Activated naive CD8-positive, alpha-beta T cell treated with anti-CD3 and anti-CD28 coated beads, Interleukin-2, amount 50 U/mL, for 24 hours (primary cell): ENCODE data around the gene IGF2BP1.

Experiments
- ATAC-seq: fragments of 150-1000 bp; cut with Tn5 transposase; one replicate; pipeline ENCODE4 v1.10.0; 2021
- DNase-seq: peaks from one replicate; pipeline ENCODE4 v3.0.0; 2021
- H3K27ac Mint-ChIP-seq: one replicate; pipeline ENCODE4 v1.8.0; 2021; ENCODE audit warnings: mild to moderate bottlenecking, mixed read lengths
- H3K27me3 Mint-ChIP-seq: one replicate; pipeline ENCODE4 v1.8.0; 2021; ENCODE audit warnings: mixed read lengths
- H3K36me3 Mint-ChIP-seq: one replicate; pipeline ENCODE4 v1.8.0; 2021; ENCODE audit warnings: low read depth, mixed read lengths
- H3K4me1 Mint-ChIP-seq: one replicate; pipeline ENCODE4 v1.8.0; 2021; ENCODE audit warnings: mixed read lengths
- H3K4me3 Mint-ChIP-seq: one replicate; pipeline ENCODE4 v1.8.0; 2021; ENCODE audit warnings: mild to moderate bottlenecking, moderate library complexity, mixed read lengths
- H3K9me3 Mint-ChIP-seq: one replicate; pipeline ENCODE4 v1.8.0; 2021; ENCODE audit warnings: mixed read lengths

The IGF2BP1 gene

DNA sequence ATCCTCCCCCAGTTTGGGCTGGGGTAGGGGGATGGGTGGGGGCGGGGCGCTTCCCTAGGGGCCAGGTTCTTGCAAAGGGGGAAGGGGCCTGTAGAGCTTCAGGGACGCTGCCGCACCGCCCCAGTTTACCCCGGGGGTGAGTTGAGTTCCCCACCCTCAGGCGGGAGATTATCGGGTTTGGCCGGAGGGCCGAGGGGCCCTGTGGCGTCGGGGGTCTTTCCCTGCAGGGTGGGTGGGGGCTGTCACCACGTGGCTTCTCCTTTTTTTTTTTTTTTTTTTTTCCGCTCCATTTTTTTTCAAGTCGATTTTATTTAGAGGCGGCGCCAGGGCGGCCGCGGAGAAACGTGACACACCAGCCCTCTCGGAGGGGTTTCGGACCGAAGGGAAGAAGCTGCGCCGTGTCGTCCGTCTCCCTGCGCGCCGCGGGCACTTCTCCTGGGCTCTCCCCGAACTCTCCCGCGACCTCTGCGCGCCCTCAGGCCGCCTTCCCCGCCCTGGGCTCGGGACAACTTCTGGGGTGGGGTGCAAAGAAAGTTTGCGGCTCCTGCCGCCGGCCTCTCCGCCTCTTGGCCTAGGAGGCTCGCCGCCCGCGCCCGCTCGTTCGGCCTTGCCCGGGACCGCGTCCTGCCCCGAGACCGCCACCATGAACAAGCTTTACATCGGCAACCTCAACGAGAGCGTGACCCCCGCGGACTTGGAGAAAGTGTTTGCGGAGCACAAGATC, at the start of gene IGF2BP1:
IGF2BP1 (plus strand) TSS at position 283 of the 724 bp plus-strand sequence; CDS start at position 644, 361 bp downstream.
- Mint-ChIP-seq H3K4me3 (peak within 1 kb of the TSS; percentile 68), H3K27me3 (peaks cover 81% of the 10 kb centered on the region), H3K4me1 (peaks cover 25% of the 10 kb centered on the region), H3K27ac (peak within 1 kb of the TSS; percentile 27), H3K9me3 (no peaks in the 10 kb centered on the region), H3K36me3 (no peaks in the 10 kb centered on the region)
- DNase-seq = peak; percentile 22
- ATAC-seq = no peak

DNA sequence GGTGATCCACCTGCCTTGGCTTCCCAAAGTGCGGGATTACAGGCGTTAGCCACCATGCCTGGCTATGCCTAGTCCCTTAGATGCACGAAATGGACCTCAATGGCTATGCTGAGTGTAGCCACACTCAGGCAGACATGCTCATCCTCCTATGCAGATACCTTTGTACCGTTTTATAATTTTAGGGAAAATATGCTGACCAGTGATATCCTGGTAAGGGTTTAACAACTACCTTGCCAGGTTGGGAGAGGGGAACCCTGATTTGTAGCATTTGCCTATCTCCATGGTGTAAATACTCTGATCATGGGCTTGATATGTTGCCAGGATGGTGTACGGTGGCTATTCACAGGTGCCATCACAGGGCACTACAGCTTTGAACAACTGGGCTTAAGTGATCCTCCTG, 45.6 kb upstream of the IGF2BP1 start:
- DNase-seq = no peak
- no peak for ATAC-seq
- Mint-ChIP-seq H3K27me3 (peaks cover 16% of the 10 kb centered on the region), H3K36me3 (no peaks in the 10 kb centered on the region), H3K9me3 (no peaks in the 10 kb centered on the region), H3K27ac (no peak overlapping the region), H3K4me3 (no peak overlapping the region), H3K4me1 (peaks cover 6% of the 10 kb centered on the region)

DNA sequence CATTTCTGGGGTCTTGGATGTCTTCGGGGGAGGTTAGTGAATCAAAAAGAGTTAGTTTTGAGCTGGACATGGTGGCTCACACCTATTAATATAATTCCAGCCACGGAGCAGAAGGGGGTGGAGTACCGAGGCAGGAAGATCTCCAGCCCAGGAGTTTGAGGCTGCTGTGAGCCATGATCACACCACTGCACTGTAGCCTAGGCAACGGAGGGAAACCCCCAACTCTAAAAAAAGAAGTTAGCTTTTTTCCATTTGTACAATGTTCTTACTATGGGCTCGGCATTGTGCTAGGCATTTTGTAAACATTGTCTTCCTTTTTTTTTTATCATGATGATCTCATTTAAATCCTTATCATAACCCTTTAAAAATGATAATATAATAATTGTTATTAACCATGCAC, 44.3 kb upstream of the IGF2BP1 start:
- no peak overlapping the region for H3K27ac Mint-ChIP-seq
- ATAC-seq (peak; percentile 79), DNase-seq (peak; percentile 30)
- no peaks in the 10 kb centered on the region for H3K36me3 Mint-ChIP-seq
- H3K4me3 Mint-ChIP-seq = no peak overlapping the region
- peaks cover 6% of the 10 kb centered on the region for H3K4me1 Mint-ChIP-seq
- no peaks in the 10 kb centered on the region for H3K9me3 Mint-ChIP-seq
- peaks cover 18% of the 10 kb centered on the region for H3K27me3 Mint-ChIP-seq

DNA sequence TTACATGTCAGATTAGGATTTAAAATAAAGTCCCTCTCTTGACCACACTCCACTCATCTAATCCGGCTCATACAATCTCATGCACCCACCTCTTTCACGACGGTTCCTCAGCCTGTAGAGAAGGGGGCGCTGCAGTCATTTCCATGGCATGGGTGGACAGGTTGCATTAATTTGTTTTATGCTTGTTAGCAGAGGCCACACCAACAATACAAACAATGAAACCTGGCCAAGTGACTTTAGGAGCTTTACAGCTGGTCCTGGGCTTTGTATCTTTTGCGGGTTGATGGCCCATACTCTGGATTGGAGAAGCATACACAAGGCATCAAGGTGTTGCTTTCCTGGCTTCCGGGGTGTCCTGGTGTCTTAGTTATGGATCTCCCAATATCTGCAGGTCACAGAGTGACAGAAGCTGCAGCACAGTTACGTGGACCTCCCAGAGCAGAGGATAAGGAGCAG, 42.9 kb upstream of the IGF2BP1 start:
- no peaks in the 10 kb centered on the region for H3K9me3 Mint-ChIP-seq
- no peak for ATAC-seq
- DNase-seq = no peak
- H3K27ac Mint-ChIP-seq = no peak overlapping the region
- H3K4me3 Mint-ChIP-seq = no peak overlapping the region
- H3K4me1 Mint-ChIP-seq = peaks cover 6% of the 10 kb centered on the region
- H3K27me3 Mint-ChIP-seq = peaks cover 25% of the 10 kb centered on the region
- no peaks in the 10 kb centered on the region for H3K36me3 Mint-ChIP-seq

DNA sequence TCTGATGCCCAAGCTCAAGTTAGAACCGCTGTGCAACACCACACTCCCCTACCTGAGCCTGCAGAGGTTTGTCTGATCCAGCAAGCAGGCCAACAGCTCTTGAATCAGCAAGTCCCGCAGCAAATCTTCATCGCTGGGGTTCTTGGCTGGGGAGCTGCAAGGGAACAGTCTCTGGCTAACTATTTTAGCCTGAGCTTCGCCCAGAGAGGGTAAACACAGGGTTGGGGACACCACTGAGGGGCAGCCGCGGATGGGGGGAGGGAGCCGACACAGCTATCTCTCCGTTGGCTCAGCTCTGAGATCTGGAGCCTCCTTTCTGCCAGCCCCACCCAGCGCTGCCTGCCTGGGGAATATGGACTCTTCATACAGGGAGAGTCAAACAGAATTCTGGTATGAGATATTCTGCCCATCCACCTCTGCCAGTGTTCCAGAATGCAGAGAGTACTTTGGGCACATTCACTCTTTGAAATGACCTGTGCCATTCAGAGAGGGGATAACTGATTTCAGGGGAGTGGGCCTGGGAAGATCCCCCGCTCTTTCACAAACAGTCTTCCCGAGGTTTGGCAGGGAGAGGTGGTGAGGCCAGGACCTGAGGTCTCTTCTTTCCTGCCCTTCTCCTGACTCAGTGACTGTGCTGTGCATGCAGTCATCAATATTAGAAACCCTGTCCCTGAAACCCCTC, 36.2 kb upstream of the IGF2BP1 start:
- Mint-ChIP-seq H3K27me3 (peaks cover 41% of the 10 kb centered on the region), H3K9me3 (no peaks in the 10 kb centered on the region), H3K36me3 (no peaks in the 10 kb centered on the region), H3K4me3 (no peak overlapping the region), H3K4me1 (no peaks in the 10 kb centered on the region), H3K27ac (no peak overlapping the region)
- no peak for DNase-seq
- ATAC-seq = no peak

DNA sequence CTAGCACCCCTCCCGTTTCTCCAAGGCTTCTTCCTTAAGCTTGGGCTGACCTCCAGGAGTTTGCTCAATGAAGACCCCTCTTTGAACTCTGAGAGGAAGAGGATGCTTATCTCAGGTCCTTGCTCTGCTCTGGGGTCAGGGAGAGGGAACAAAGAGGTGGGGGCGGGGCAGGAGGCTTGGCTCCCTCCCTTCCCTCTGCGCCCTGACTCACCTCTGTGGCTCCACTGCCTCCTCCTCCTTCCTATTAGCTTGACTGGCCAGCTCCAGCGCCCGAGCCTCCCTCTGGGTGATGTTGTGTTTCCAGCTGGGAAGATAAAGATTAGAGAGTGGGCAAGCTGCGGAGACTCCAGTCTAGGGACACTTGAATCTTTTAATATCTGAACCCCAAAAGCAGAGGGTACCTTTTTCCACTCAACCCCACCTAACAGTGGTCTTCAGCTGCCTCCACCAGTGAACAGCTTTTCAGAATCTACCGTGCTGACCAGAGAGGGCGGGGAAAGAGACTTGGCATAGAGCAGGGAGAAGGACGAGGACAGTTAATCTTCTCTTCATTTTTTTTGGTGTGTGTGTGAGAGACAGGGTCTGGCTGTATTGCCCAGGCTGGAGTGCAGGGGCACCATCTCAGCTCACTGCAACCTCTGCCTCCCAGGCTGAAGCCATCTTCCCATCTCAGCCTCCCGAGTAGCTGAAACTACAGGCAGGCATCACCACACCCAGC, 35.5 kb upstream of the IGF2BP1 start:
- Mint-ChIP-seq H3K27ac (no peak overlapping the region), H3K27me3 (peaks cover 41% of the 10 kb centered on the region), H3K36me3 (no peaks in the 10 kb centered on the region), H3K4me3 (no peak overlapping the region), H3K4me1 (no peaks in the 10 kb centered on the region), H3K9me3 (no peaks in the 10 kb centered on the region)
- no peak for ATAC-seq
- no peak for DNase-seq

DNA sequence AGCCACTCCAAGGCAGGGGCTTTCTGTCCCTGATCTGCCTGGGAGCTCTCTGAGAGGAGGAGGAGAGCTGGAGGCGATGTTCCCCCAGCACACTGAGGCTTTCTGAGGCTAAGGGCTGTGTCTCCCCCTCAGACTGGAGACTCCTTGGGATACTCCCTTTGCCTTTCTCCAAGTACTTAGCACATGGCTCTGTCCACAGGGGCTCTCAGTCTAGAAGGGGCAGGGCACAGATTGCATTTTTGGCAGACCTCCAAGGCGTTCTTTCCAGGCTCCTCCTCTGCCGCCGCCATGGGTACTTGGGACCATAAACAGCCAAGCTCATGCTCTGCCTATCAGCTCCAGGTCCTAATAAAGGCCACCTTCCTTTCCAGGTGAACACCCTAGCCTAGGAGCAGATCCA, 27.0 kb upstream of the IGF2BP1 start:
- ATAC-seq (no peak), DNase-seq (no peak)
- Mint-ChIP-seq H3K27me3 (peaks cover 46% of the 10 kb centered on the region), H3K4me1 (peaks cover 7% of the 10 kb centered on the region), H3K9me3 (no peaks in the 10 kb centered on the region), H3K4me3 (no peak overlapping the region), H3K27ac (no peak overlapping the region), H3K36me3 (no peaks in the 10 kb centered on the region)

DNA sequence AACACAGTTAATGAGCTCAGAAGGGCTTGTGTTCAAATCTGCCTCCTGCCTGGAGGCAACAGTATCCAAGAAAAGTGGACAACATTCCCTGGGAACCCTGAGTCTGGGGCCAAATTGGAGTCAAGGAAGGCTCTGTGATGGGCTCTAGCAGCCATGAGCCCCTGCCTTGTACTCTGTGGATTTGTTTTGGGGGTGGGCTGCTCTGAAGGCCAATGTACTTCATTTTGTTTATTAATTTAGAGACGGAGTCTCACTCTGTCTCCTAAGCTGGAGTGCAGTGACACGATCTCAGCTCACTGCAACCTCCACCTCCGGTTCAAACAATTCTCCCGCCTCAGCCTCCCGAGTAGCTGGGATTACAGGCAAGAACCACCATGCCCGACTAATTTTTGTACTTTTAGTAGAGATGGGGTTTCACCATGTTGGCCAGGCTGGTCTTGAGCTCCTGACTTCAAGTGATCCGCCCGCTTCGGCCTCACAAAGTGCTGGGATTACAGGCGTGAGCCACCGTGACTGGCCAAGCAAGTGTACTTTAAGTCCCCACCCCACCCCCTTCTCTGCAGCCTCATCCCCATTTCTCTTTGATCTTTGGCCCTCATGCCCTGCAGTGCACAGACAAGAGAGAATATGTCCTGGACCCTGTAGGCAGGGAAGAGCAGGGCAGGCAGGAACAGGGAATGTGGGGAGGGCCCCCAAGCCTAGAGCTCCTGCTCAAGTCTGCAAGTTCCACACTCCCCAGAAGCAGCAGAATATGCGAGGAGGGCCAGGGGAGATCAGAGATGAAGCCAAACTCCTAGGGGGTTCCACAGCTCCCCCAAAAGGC, 26.1 kb upstream of the IGF2BP1 start:
- Mint-ChIP-seq H3K36me3 (no peaks in the 10 kb centered on the region), H3K9me3 (no peaks in the 10 kb centered on the region), H3K4me1 (peaks cover 7% of the 10 kb centered on the region), H3K27me3 (peaks cover 43% of the 10 kb centered on the region), H3K4me3 (no peak overlapping the region), H3K27ac (no peak overlapping the region)
- DNase-seq (no peak), ATAC-seq (no peak)

DNA sequence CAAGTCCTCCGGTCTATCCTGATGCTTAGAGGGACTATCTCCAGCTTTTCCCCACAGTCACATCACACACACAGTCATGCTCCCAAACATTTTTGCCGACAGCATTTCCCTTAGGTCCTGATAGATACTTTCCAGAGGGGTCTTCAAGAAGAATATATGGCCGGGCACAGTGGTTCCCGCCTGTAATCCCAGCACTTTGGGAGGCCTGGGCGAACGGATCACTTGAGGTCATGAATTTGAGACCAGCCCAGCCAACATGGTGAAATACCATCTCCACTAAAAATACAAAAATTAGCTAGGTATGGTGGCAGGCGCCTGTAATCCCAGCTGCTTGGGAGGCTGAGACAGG, 24.5 kb upstream of the IGF2BP1 start:
- Mint-ChIP-seq H3K4me1 (peaks cover 7% of the 10 kb centered on the region), H3K27me3 (peaks cover 33% of the 10 kb centered on the region)
- no peak for DNase-seq

DNA sequence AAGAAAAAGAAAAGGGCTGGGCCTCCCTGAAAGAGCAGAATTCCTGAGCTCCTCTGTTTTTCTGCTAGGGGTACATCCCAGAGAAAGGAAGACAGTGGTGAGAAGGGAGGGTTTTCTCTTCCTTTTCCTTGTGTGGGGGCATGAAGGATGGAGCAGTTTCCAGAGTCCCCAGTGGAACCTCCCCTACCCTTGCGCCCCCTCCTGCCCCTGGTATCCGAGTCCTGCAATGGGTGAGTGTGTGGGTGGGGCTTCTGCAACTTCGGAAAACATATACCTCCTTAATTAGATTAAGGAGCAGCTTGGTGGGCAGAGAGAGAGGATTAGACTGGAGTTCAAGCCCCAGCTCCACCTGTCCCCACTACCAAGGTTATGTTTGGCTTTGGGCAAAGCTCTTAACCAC, 23.4 kb upstream of the IGF2BP1 start:
- H3K4me3 Mint-ChIP-seq = no peak overlapping the region
- H3K9me3 Mint-ChIP-seq = no peaks in the 10 kb centered on the region
- no peaks in the 10 kb centered on the region for H3K36me3 Mint-ChIP-seq
- peaks cover 26% of the 10 kb centered on the region for H3K27me3 Mint-ChIP-seq
- H3K27ac Mint-ChIP-seq = no peak overlapping the region
- ATAC-seq = no peak
- peaks cover 7% of the 10 kb centered on the region for H3K4me1 Mint-ChIP-seq
- DNase-seq = no peak

More for the DNA sequence above, 24.5 kb upstream of the IGF2BP1 start:
- no peaks in the 10 kb centered on the region for H3K36me3 Mint-ChIP-seq
- no peaks in the 10 kb centered on the region for H3K9me3 Mint-ChIP-seq
- no peak overlapping the region for H3K4me3 Mint-ChIP-seq
- no peak for ATAC-seq
- H3K27ac Mint-ChIP-seq = no peak overlapping the region

DNA sequence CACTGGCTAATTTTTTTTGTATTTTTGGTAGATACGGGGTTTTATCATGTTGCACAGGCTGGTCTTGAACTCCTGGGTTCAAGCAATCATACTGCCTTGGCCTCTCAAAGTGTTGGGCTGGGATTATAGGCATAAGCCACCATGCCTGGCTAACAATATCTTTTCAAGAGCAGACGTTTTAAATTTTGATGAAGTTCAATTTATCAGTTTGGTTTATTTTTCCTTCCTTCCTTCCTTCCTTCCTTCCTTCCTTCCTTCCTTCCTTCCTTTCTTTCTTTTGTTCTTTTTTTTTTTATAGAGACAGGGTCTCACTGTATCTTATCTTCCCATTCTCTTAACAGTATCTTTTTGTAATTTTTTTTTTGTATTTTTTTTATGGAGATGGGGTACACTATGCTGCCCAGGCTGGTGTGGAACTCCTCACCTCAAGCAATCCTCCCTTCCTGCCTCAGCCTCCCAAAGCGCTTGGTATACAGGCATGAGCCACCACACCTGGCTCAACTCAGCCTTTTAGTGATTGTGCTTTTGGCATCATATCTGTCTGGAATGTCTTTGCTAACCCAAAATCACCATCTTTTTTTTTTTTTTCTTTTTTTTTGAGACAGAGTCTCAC, 15.2 kb upstream of the IGF2BP1 start:
- no peak overlapping the region for H3K27ac Mint-ChIP-seq
- peaks cover 19% of the 10 kb centered on the region for H3K27me3 Mint-ChIP-seq
- DNase-seq (no peak), ATAC-seq (no peak)
- H3K4me3 Mint-ChIP-seq = no peak overlapping the region
- no peaks in the 10 kb centered on the region for H3K4me1 Mint-ChIP-seq
- no peaks in the 10 kb centered on the region for H3K36me3 Mint-ChIP-seq
- H3K9me3 Mint-ChIP-seq = peaks cover 4% of the 10 kb centered on the region

DNA sequence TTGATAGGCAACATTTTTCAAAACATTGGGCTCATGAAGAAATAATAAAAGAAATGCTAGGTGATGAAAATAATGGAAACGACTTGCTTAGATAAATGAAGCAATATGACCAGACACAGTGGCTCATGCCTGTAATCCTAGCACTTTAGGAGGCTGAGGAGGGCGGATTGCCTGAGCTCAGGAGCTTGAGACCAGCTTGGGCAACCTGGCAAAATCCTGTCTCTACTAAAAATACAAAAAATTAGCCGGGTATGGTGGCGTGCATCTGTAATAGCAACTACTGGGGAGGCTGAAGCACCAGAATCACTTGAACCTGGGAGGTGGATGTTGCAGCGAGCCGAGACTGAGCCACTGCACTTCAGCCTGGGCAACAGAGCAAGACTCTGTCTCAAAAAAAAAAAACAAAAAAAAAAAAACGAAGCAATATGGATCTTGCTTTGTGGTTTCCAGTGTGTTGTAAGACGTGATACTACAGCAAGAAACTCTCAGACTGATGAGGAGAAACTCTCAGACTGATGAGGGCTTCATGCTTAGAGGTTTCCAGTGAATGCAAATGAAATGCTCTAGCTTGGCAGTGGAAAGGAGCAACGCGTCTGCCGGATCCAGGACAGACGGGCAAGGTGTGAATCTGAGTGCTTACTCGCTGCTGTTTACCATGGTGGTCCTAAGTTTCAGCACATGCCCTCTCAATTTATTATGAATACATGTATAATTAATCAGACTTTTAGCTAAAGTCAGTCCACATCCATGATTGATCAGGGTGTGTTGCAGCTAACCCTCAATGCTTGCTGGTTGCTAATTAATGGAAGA, 11.5 kb upstream of the IGF2BP1 start:
- no peaks in the 10 kb centered on the region for H3K4me1 Mint-ChIP-seq
- no peaks in the 10 kb centered on the region for H3K36me3 Mint-ChIP-seq
- H3K27me3 Mint-ChIP-seq = peaks cover 31% of the 10 kb centered on the region
- DNase-seq = no peak
- peaks cover 4% of the 10 kb centered on the region for H3K9me3 Mint-ChIP-seq
- no peak for ATAC-seq
- H3K4me3 Mint-ChIP-seq = no peak overlapping the region
- H3K27ac Mint-ChIP-seq = no peak overlapping the region

DNA sequence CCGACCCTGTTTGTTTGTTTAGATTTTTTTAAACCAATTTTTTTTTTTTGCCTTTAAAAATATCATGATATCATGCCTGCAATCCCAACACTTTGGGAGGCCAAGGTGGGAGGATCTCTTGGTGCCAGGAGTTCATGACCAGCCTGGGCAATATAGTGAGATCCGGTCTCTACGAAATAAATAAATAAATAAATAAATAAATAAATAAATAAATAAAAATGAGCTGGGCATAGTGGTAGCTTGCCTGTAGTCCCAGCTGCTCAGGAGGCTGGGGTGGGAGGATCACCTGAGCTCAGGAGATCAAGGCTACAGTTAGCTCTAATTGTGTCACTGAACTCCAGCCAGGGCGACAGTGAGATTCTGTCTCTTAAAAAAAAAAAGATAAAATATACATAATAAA, 8.1 kb upstream of the IGF2BP1 start:
- no peak for DNase-seq
- no peak for ATAC-seq
- no peaks in the 10 kb centered on the region for H3K4me1 Mint-ChIP-seq
- peaks cover 50% of the 10 kb centered on the region for H3K27me3 Mint-ChIP-seq
- H3K27ac Mint-ChIP-seq = no peak overlapping the region
- H3K36me3 Mint-ChIP-seq = no peaks in the 10 kb centered on the region
- no peak overlapping the region for H3K4me3 Mint-ChIP-seq
- H3K9me3 Mint-ChIP-seq = no peaks in the 10 kb centered on the region
